H1 (cell line): ENCODE measurements around the gene UPF2. TPM values are rescaled to one million over a fixed set of nuclear protein-coding genes. Genes with fewer than 3 reads are reported as not detected.

Experiments used
- CTCF ChIA-PET: fragments of 300-600 bp; sonication (Branson Sonifier 250); formaldehyde crosslinking; loops from one replicate; lab custom pipeline; 2021; ENCODE audit not compliant: partially characterized antibody; lab: Charles Lee
- POLR2A ChIA-PET: fragments of 300-600 bp; sonication (Branson Sonifier 250); formaldehyde crosslinking; loops from one replicate; lab custom pipeline; 2021; ENCODE audit warnings: inconsistent platforms; ENCODE audit not compliant: partially characterized antibody; lab: Charles Lee
- DNase-seq, 2 experiments: peaks; one replicate each; pipeline versions ENCODE4 v3.0.0 to v3.0.0-alpha.2; 2010 to 2022; ENCODE audit warnings: low spot score in 2 of 2, low read depth in 1 of 2, mixed read lengths in 1 of 2
- FAIRE-seq: peaks from 2 replicates; lab custom pipeline; 2011; peaks lifted over from hg19 to GRCh38; lab: Jason Lieb, UNC
- H2AFZ ChIP-seq: 2 replicates; pipeline ENCODE4 v1.8.1; 2012; ENCODE audit warnings: low read length, inconsistent platforms
- H2AK5ac ChIP-seq: 2 replicates; pipeline ENCODE4 v1.6.1; 2013; ENCODE audit warnings: low read depth, low read length
- H2BK120ac ChIP-seq: replicated peaks from 2 replicates; pipeline ENCODE3; 2013; ENCODE audit warnings: low read depth, low read length, inconsistent platforms
- H2BK12ac ChIP-seq: 2 replicates; pipeline ENCODE4 v1.6.1; 2013; ENCODE audit warnings: low read depth, low read length
- H2BK15ac ChIP-seq: 2 replicates; pipeline ENCODE4 v1.6.1; 2013; ENCODE audit warnings: low read length
- H2BK20ac ChIP-seq: 2 replicates; pipeline ENCODE4 v1.6.1; 2013; ENCODE audit warnings: low read length
- H2BK5ac ChIP-seq: 2 replicates; pipeline ENCODE4 v1.6.1; 2013; ENCODE audit warnings: low read depth, low read length
- H3K14ac ChIP-seq: 2 replicates; pipeline ENCODE4 v1.6.1; 2013; ENCODE audit warnings: inconsistent platforms; ENCODE audit not compliant: insufficient read length
- H3K18ac ChIP-seq: 2 replicates; pipeline ENCODE4 v1.6.1; 2013; ENCODE audit warnings: low read length; ENCODE audit errors: extremely low read depth
- H3K23ac ChIP-seq: 2 replicates; pipeline ENCODE4 v1.6.1; 2013; ENCODE audit warnings: inconsistent platforms; ENCODE audit not compliant: insufficient read length
- H3K23me2 ChIP-seq: 2 replicates; pipeline ENCODE4 v1.6.1; 2013; ENCODE audit warnings: low read depth, low read length
- H3K27ac ChIP-seq: 2 replicates; pipeline ENCODE4 v1.6.1; 2011; ENCODE audit warnings: low read depth, low read length, inconsistent platforms
- H3K27me3 ChIP-seq, 4 experiments: replicated peaks in 1 of 4; 1 replicate in 1 of 4; 2 replicates in 3 of 4; pipeline versions ENCODE4 v1.6.1 to v1.8.1; 2011 to 2013; ENCODE audit warnings: low read length in 3 of 4, mild to moderate bottlenecking in 3 of 4, inconsistent platforms in 2 of 4, mixed read lengths in 2 of 4, moderate library complexity in 1 of 4; ENCODE audit not compliant: control insufficient read depth in 3 of 4, insufficient read depth in 3 of 4; ENCODE audit errors: extremely low read depth in 1 of 4
- H3K36me3 ChIP-seq, 4 experiments: 2 replicates each; pipeline versions ENCODE4 v1.6.1 to v1.8.1; 2011 to 2013; ENCODE audit warnings: mild to moderate bottlenecking in 4 of 4, low read length in 3 of 4, moderate library complexity in 2 of 4, control low read depth in 1 of 4, inconsistent platforms in 1 of 4; ENCODE audit not compliant: insufficient read depth in 4 of 4, control insufficient read depth in 2 of 4
- H3K4ac ChIP-seq: replicated peaks from 2 replicates; pipeline ENCODE3; 2013; ENCODE audit warnings: low read length, low read depth, mixed read lengths, inconsistent platforms; ENCODE audit not compliant: insufficient read length
- H3K4me1 ChIP-seq, 4 experiments: replicated peaks in 1 of 4; 1 replicate in 1 of 4; 2 replicates in 3 of 4; pipeline versions ENCODE4 v1.6.1 to v1.8.1; 2011 to 2013; ENCODE audit warnings: low read length in 3 of 4, inconsistent platforms in 2 of 4, mixed read lengths in 1 of 4; ENCODE audit not compliant: insufficient read depth in 4 of 4, control insufficient read depth in 3 of 4
- H3K4me2 ChIP-seq, 2 experiments: 2 replicates each; pipeline versions ENCODE4 v1.6.1 to v1.8.1; 2011 to 2013; ENCODE audit warnings: low read depth in 2 of 2, low read length in 2 of 2, control low read depth in 1 of 2, inconsistent platforms in 1 of 2, mild to moderate bottlenecking in 1 of 2; ENCODE audit not compliant: insufficient read depth in 1 of 2
- H3K4me3 ChIP-seq, 4 experiments: fragments of 200-600, 300-600 bp in 1 of 4; sonication (generic), shearing (Covaris generic), sonication (Bioruptor Twin) in 1 of 4; 2 replicates each; pipeline versions ENCODE4 v1.5.1 to v1.8.1; 2011 to 2016; ENCODE audit warnings: low read length in 4 of 4, low read depth in 3 of 4, control low read depth in 2 of 4, inconsistent platforms in 2 of 4, mild to moderate bottlenecking in 2 of 4, mixed read lengths in 1 of 4, moderate library complexity in 1 of 4; ENCODE audit not compliant: insufficient read depth in 2 of 4; ENCODE audit errors: extremely low read depth in 1 of 4
- H3K56ac ChIP-seq: replicated peaks from 2 replicates; pipeline ENCODE3; 2013; ENCODE audit warnings: low read depth, mild to moderate bottlenecking, mixed read lengths, low read length, inconsistent platforms; ENCODE audit not compliant: insufficient read length
- H3K79me1 ChIP-seq: 2 replicates; pipeline ENCODE4 v1.6.1; 2013; ENCODE audit warnings: low read depth, low read length, control low read depth
- H3K79me2 ChIP-seq, 2 experiments: 2 replicates each; pipeline versions ENCODE4 v1.6.1 to v1.8.1; 2012 to 2013; ENCODE audit warnings: low read length in 2 of 2, mild to moderate bottlenecking in 2 of 2, inconsistent platforms in 1 of 2; ENCODE audit not compliant: insufficient read depth in 2 of 2, control insufficient read depth in 1 of 2
- H3K9ac ChIP-seq, 4 experiments: replicated peaks in 1 of 4; 1 replicate in 1 of 4; 2 replicates in 3 of 4; pipeline versions ENCODE4 v1.6.1 to v1.8.1; 2011 to 2013; ENCODE audit warnings: low read depth in 3 of 4, low read length in 3 of 4, control low read depth in 2 of 4, mild to moderate bottlenecking in 2 of 4, moderate library complexity in 2 of 4, inconsistent platforms in 1 of 4; ENCODE audit errors: extremely low read depth in 1 of 4
- H3K9me3 ChIP-seq, 2 experiments: 2 replicates each; pipeline versions ENCODE4 v1.6.1 to v1.8.1; 2012 to 2013; ENCODE audit warnings: mild to moderate bottlenecking in 2 of 2, moderate library complexity in 2 of 2, control low read depth in 1 of 2, inconsistent platforms in 1 of 2, low read depth in 1 of 2, low read length in 1 of 2, mixed read lengths in 1 of 2; ENCODE audit not compliant: insufficient read depth in 2 of 2
- H4K20me1 ChIP-seq, 2 experiments: replicated peaks in 1 of 2; 2 replicates each; pipeline versions ENCODE3 to v1.8.1; 2011 to 2013; ENCODE audit warnings: inconsistent platforms in 2 of 2, low read length in 2 of 2, mild to moderate bottlenecking in 1 of 2; ENCODE audit not compliant: insufficient read depth in 2 of 2, control insufficient read depth in 1 of 2
- H4K5ac ChIP-seq: 2 replicates; pipeline ENCODE4 v1.6.1; 2013; ENCODE audit warnings: low read length, low read depth, mixed read lengths, inconsistent platforms; ENCODE audit not compliant: insufficient read length
- H4K8ac ChIP-seq: 2 replicates; pipeline ENCODE4 v1.8.0; 2013; ENCODE audit warnings: mild to moderate bottlenecking, moderate library complexity, low read length, inconsistent platforms; ENCODE audit not compliant: insufficient read depth; ENCODE audit errors: extremely low read depth
- H4K91ac ChIP-seq: replicated peaks from 2 replicates; pipeline ENCODE3; 2013; ENCODE audit warnings: low read length, mixed read lengths, inconsistent platforms; ENCODE audit not compliant: insufficient read length
- ATF3 ChIP-seq: IDR thresholded peaks from 2 replicates; pipeline ENCODE4 v1.6.1; 2011; ENCODE audit warnings: low read depth, mild to moderate bottlenecking, low read length; ENCODE audit not compliant: insufficient read depth
- CBX5 ChIP-seq: fragments of 300-800, 300-1000 bp; sonication (generic); IDR thresholded peaks from 2 replicates; pipeline ENCODE4 v1.7.1; 2016; ENCODE audit warnings: antibody characterized with exemption, low read length, low read depth
- CHD1 ChIP-seq: IDR thresholded peaks from 2 replicates; pipeline ENCODE4 v1.6.1; 2012; ENCODE audit warnings: low read depth, low read length, improper control_type of control experiment
- CTBP2 ChIP-seq: IDR thresholded peaks from 2 replicates; pipeline ENCODE4 v1.7.0; 2011; ENCODE audit warnings: borderline replicate concordance, mild to moderate bottlenecking, moderate library complexity, mixed read lengths, low read length; ENCODE audit not compliant: insufficient read depth, insufficient read length
- E2F6 ChIP-seq: IDR thresholded peaks from 2 replicates; pipeline ENCODE4 v1.6.1; 2012; ENCODE audit warnings: inconsistent platforms
- EP300 ChIP-seq, 2 experiments: IDR thresholded peaks; 1 replicate in 1 of 2; 2 replicates in 1 of 2; pipeline ENCODE4 v1.6.1; 2011 to 2012; ENCODE audit warnings: low read depth in 2 of 2, low read length in 2 of 2, mild to moderate bottlenecking in 2 of 2, borderline replicate concordance in 1 of 2, inconsistent platforms in 1 of 2, moderate library complexity in 1 of 2
- KDM4A ChIP-seq: IDR thresholded peaks from one replicate; pipeline ENCODE4 v1.7.1; 2012; ENCODE audit warnings: low read depth, mild to moderate bottlenecking, moderate library complexity, low read length, inconsistent platforms; ENCODE audit not compliant: severe bottlenecking
- POLR2A ChIP-seq, 2 experiments: IDR thresholded peaks; 1 replicate in 1 of 2; 2 replicates in 1 of 2; pipeline ENCODE4 v1.6.1; 2011; ENCODE audit warnings: low read depth in 2 of 2, low read length in 2 of 2, mild to moderate bottlenecking in 2 of 2; ENCODE audit errors: control extremely low read depth in 1 of 2
- POLR2AphosphoS5 ChIP-seq: IDR thresholded peaks from 2 replicates; pipeline ENCODE4 v1.6.1; 2011; ENCODE audit warnings: low read depth, low read length
- RNF2 ChIP-seq: fragments of 200-900, 300-1000 bp; sonication (generic); IDR thresholded peaks from 2 replicates; pipeline ENCODE4 v1.7.1; 2016; ENCODE audit warnings: borderline replicate concordance, low read depth, mild to moderate bottlenecking, antibody characterized with exemption, low read length; ENCODE audit not compliant: poor library complexity, severe bottlenecking; ENCODE audit errors: missing control alignments
- SRF ChIP-seq: IDR thresholded peaks from 2 replicates; pipeline ENCODE4 v1.6.1; 2011; ENCODE audit warnings: mild to moderate bottlenecking, low read depth, low read length, moderate library complexity
- TCF12 ChIP-seq: IDR thresholded peaks from 2 replicates; pipeline ENCODE4 v1.6.1; 2011; ENCODE audit warnings: low read depth, mild to moderate bottlenecking, low read length
- WGBS, 2 experiments: shearing (Covaris generic) in 1 of 2; methylation state at CpG; one replicate each; pipeline versions ENCODE4 v1.1.6 to v1.1.7; 2013 to 2015; ENCODE audit warnings: low lambda C conversion rate in 2 of 2, mixed read lengths in 2 of 2, inconsistent platforms in 1 of 2, low coverage in 1 of 2, missing lambda C conversion rate in 1 of 2; ENCODE audit not compliant: insufficient replicate concordance in 2 of 2, insufficient coverage in 1 of 2, insufficient read length in 1 of 2; ENCODE audit errors: extremely low coverage in 1 of 2, missing lambda C conversion rate in 1 of 2; 5-methylcytosine and 5-hydroxymethylcytosine counted together
- polyA plus RNA-seq, 7 experiments: library from polyadenylated mRNA; depleted of rRNA in 3 of 7; stranded (reverse) in 5 of 7; unstranded in 2 of 7; fragments of >200 nt in 5 of 7; fragments of 200-250 nt in 2 of 7; gene quantifications; 1 replicate in 5 of 7; 2 replicates in 1 of 7; 4 replicates in 1 of 7; pipeline versions ENCODE4 v1.2.1 to v1.2.3, GENCODE V29; 2011 to 2013; ENCODE audit warnings: missing spikeins in 2 of 7, mixed read lengths in 2 of 7
- total RNA-seq: library from RNA; stranded (reverse); fragmentation: NEBNext Ultra II Directional; extraction: Animal tissue kit (Norgen Biotek cat#: 25700); gene quantifications from 2 replicates; pipeline ENCODE4 v1.2.1, GENCODE V29; 2021

Gene UPF2
- total and polyA plus RNA-seq, 2 of the 8 experiments (the other 6 are each of a cell fraction or from before 2014, with no cell fraction given) = 6.2 to 32.8 TPM

GRCh38 chr10:11982253-11982652, 60.4 kb downstream of the UPF2 start:
- no peak overlapping the region for H3K4me2 ChIP-seq
- CTCF ChIA-PET = interaction anchor here (1.0 to 1.3 kb wide), 2 partner anchors 13 to 101 kb away, joined by 4 to 5 read pairs; no protein-coding TSS in a partner anchor

More at GRCh38 chr10:11982253-11982652, 60.4 kb downstream of the UPF2 start:
- Histone ChIP-seq H4K91ac (no peak overlapping the region), H3K18ac (no peak overlapping the region), H3K9me3 (no peaks in the 10 kb centered on the region), H3K4me1 (peaks cover 0 to 7% (median 0%) of the 10 kb centered on the region in 4 experiments; a peak in 1 of 7 replicates), H3K14ac (no peak overlapping the region), H3K36me3 (peaks cover 0 to 8% (median 0%) of the 10 kb centered on the region in 4 experiments; a peak in 3 of 8 replicates), H4K20me1 (peaks cover 0 to 1% of the 10 kb centered on the region in 2 experiments), H3K27me3 (no peaks in the 10 kb centered on the region), H2BK120ac (no peak overlapping the region), H2BK12ac (no peak overlapping the region), H3K56ac (no peak overlapping the region), H2BK5ac (no peak overlapping the region), H3K23me2 (no peaks in the 10 kb centered on the region), H3K79me1 (no peaks in the 10 kb centered on the region), H3K27ac (no peak overlapping the region), H2AK5ac (no peak overlapping the region), H3K4ac (no peak overlapping the region), H4K8ac (no peak overlapping the region), H3K79me2 (no peaks in the 10 kb centered on the region), H2AFZ (no peak overlapping the region), H2BK15ac (no peak overlapping the region), H2BK20ac (no peak overlapping the region), H3K23ac (no peak overlapping the region), H3K4me3 (no peak overlapping the region), H3K9ac (no peak overlapping the region), H4K5ac (no peak overlapping the region)
- WGBS, 2 experiments = 100% methylated on average over 3 of the region's 3 CpGs; no CpG with 5 or more reads in 1 of the 2 experiments
- TF ChIP-seq KDM4A = no peak
- no peak for TF ChIP-seq CTBP2
- no peak for TF ChIP-seq POLR2A (IDR thresholded peaks at IDR 0.05; ENCODE audit: control extremely low read depth in 1 of 2, low read depth in 2 of 2, low read length in 2 of 2)
- TF ChIP-seq E2F6 = no peak
- TF ChIP-seq ATF3 = no peak
- no peak for TF ChIP-seq POLR2AphosphoS5
- TF ChIP-seq EP300 (IDR thresholded peaks at IDR 0.05; ENCODE audit: borderline replicate concordance in 1 of 2, low read depth in 2 of 2, low read length in 2 of 2) = no peak
- TF ChIP-seq TCF12 = no peak
- TF ChIP-seq SRF = no peak
- TF ChIP-seq CBX5 = no peak
- TF ChIP-seq CHD1 = no peak
- no peak for TF ChIP-seq RNF2
- DNase-seq (no peak), FAIRE-seq (no peak)
- POLR2A ChIA-PET = no interaction called here
